DMS153 treated with DMSO at 0.1 percent for 48 hours (cell line): ENCODE results near the gene MMP25.
A peak's percentile ranks its signal among the peaks of the same experiment; 100 is the strongest.

Experiments
- DNase-seq: peaks from one replicate; lab custom pipeline; 2025; ENCODE audit not compliant: unreplicated experiment; lab: John Stamatoyannopoulos, UW

Gene MMP25

GRCh38 chr16:3091551-3091950, 45.2 kb downstream of the MMP25 start:
- no peak for DNase-seq

GRCh38 chr16:3092501-3092941, 46.2 kb downstream of the MMP25 start:
- no peak for DNase-seq

GRCh38 chr16:3094289-3095027, 48.1 kb downstream of the MMP25 start:
- no peak for DNase-seq

GRCh38 chr16:3095869-3096268, 49.5 kb downstream of the MMP25 start:
- no peak for DNase-seq

- no peak for DNase-seq
Observed at GRCh38 chr16:3096362-3096761, 50.0 kb downstream of the MMP25 start.

GRCh38 chr16:3097266-3097665, 50.9 kb downstream of the MMP25 start:
- no peak for DNase-seq

- DNase-seq: no peak
Observed at GRCh38 chr16:3098459-3099394, 52.4 kb downstream of the MMP25 start, which contains the start of gene ZSCAN10. Gene ZSCAN10, minus strand, starts transcription at chr16:3099294. Its CDS starts 6,357 bp downstream, at chr16:3092937.

- no peak for DNase-seq
Observed at GRCh38 chr16:3099395-3099731, 53.0 kb downstream of the MMP25 start.

GRCh38 chr16:3099732-3100499, 53.6 kb downstream of the MMP25 start:
- peak; percentile 83 for DNase-seq

GRCh38 chr16:3101018-3101840, 54.9 kb downstream of the MMP25 start:
- DNase-seq: no peak

GRCh38 chr16:3101841-3102470, 55.6 kb downstream of the MMP25 start:
- no peak for DNase-seq

GRCh38 chr16:3106205-3106928, 60.0 kb downstream of the MMP25 start:
- DNase-seq: peak; percentile 78
